GM21576 (cell line): ENCODE results near the gene TUBA3C.
"Not testable (repeated sequence)": the region's sequence is repeated elsewhere in the genome, so short reads cannot be mapped to it uniquely, and the experiment has no call there.

Experiments
- ATAC-seq: cut with Tn5 transposase; IDR thresholded peaks from one replicate; pipeline ENCODE4 v1.9.1; 2021; ENCODE audit warnings: mild to moderate bottlenecking, moderate library complexity; ENCODE audit not compliant: unreplicated experiment

The TUBA3C gene

DNA sequence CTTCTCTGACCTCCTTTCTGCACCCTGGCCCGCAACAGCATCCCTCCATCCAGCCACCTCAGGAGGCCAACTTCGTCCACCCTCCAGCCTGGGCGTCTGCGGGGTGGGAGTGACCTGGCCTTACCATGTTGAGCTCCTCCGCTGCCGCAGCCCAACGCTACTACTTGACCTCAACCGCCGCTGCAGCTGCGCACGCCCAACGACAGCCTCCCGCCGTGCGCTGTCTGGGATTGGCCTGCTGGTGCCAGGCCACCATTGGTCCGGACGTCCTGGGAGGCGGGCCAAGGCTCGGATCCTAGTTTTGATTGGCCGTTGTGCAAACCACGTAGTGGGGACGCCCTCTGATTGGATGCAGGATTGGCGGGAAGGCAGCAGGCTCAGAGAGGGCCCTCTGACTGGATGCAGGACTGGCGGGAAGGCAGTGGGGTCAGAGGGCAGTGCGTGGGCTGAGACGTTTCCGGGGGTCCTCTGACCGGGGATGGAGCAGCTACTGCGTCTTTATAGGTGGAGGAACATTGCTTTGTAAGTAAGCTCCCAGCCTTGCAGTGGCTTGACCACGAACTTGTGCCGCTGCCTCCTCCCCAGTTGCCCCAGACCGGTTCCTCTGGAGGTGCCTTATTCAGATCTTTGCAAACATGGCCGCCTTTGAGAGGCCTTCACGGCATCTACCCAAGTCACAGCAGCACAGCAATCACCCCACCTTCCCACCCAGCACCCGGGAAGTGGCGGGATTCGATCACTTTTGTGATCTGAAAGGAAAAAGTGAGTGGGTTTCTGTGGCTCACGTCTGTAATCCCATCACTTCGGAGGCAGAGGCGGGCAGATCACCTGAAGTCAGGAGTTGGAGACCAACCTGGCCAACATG is at the start of gene TUBA3C:
Gene TUBA3C (minus strand): TSS at position 204 of the 865 bp plus-strand sequence. CDS start 77 bp downstream, at position 127.
- ATAC-seq, result no peak

DNA sequence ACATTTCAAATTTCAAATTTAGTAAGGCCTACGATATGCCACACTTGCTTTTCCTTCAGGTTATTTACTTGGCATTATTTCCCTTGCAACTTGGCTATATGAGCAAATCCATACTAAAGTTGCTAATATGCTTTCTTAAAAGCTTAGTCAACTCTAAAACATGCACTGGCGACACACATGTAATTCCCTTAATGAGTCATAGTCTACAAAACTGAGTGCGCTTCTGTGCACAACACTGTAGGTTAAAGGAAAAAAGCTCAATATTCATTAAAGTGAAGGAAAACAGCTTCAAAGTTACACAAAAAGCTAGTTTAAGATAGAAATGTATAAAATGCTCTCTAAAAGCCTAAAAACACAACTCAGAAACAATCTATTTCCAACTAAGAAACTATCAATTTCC is 25.8 kb upstream of the TUBA3C start:
- not testable (repeated sequence) for ATAC-seq

DNA sequence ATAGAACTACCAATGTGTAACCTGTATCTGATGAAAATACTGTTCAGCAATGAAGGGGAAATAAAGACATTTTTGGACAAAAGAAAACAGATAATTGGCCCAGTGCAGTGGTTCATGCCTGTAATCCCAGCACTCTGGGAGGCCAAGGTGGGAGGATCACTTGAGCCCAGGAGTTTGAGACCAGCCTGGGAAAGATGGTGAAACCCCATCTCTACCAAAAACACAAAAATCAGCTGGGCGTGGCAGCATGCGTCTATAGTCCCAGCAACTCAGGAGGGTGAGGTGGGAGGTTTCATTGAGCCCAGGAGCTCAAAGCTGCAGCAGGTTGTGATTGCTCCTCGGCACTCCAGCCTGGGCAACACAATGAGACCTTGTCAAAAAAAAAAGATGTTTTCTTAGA is 11.0 kb upstream of the TUBA3C start:
- not testable (repeated sequence) for ATAC-seq

DNA sequence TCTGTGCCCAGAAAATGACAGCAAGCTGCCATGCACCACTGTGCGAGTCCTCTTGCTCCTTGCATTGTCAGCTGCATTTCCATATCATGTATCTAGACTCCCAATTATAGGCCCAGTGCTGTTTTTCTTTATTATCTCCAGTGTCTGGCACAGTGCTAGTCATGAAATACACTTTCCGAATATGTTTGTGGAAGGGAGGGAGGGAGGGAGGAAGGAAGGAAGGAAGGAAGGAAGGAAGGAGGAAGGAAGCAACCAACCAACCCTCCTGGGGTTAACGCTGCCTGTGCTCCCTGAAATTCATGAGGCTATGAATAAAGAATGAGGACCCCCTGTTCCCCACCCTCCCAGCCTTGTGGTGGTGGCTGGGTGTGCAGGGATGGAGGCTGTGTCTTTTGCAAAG is 8.3 kb upstream of the TUBA3C start:
- not testable (repeated sequence) for ATAC-seq

DNA sequence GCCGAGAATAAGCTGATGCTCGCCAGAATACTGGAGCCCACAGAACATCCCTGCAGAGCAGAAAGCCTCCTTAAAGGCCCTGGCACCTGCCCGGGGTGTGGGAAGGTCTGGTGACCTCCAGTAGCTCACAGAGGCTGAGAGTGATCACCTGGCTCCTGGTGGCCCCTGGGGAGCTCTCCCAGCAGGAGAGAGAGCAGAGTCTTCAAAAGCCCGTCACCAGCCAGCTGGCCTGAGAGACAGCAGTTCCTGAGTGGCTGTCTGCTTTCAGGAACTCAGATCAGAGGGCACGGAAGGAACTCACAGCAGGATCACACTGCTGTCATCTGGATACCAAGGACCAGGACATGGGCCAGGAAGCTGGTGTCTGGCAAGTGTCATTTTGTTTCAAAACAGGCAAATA is 7.7 kb upstream of the TUBA3C start:
- ATAC-seq, result not testable (repeated sequence)

DNA sequence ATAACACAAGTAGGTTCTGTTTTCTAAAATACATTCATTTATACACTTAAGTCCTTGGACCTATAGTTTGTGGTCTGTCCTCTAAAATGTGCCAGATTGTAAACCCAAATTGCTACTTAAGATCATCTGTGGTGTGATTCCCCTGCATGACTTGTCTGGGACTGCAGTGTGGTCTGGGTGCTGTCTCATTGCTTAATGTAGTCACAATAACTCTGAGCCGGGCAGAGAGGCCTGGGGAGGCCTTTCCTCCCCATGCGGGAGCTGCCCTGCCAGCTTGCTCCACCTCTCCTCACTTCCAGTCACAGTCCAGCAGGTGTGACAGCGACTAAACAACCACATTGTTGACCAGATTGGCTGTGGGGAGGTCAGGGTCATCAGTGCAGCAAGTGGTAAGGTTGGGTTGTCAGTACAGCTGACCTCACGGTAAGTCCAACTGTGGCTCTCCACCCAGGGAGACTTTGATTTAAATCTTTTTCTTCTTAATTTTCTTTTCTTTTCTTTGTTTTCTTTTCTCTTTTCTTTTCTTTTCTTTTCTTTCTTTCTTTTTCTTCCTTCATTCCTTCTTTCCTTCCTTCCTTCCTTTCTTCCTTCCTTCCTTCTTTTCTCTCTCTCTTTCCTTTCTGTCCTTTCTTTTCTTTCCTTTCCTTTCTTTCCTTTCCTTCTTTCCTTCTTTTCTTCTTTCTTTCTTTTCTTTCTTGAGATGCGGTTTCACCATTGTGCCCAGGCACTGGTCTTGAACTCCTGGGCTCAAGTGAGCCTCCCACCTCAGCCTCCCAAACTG is 4.4 kb upstream of the TUBA3C start:
- ATAC-seq, result no peak

DNA sequence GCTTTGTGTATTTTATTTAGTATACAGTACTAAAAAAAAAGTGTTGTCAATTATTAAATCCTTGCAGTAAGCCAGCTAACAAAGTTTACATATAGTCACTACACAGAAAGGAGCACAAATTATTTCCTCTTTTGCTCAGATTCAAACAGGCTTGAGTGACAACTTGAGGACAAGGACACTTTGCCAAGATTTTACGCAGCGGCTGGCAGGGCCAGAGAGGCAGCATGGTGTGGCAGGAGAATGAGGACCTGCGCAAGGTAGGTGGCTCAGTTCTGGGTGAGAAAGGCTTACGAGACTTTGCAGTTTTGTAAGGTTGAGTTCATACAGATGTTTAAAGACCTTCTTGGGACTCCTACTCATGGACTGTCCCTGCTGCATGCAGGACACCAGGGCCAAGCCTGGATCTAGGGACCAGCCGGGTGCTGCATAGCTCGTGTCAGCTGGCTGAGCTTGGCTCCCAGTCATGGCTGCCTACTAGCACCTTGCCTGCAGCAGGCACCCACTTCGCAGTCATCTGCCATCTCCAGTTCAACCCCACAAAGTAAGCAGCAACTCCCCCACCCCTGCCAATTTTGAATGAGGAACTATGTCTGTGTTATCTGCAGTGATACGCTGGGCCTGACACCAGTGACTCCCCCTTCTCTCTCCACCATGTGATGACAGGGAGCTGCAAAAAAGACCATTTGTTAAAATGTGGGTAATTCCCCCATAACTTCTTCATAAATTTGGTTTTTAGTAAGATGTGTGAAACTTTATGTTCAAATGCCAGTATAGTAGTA is 3.7 kb upstream of the TUBA3C start:
- ATAC-seq, result no peak

DNA sequence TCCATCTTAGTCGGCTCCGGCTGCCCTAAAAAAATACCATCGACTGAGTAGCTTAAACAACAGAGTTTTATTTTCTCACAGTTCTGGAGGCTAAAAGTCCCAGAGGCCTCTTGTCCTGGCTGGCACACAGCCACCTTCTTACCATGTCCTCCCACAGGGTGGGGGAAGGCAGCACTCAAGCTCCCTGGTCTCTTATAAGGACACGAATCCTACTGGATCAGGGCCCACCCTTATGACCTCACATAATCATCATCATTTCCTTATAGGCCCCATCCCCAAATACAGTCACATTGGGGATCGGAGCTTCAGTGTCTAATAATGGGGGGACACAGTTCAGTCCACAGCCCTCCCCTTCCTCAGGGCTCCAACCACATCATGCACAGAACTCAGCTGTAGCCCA is 2.6 kb upstream of the TUBA3C start:
- ATAC-seq, result no peak

DNA sequence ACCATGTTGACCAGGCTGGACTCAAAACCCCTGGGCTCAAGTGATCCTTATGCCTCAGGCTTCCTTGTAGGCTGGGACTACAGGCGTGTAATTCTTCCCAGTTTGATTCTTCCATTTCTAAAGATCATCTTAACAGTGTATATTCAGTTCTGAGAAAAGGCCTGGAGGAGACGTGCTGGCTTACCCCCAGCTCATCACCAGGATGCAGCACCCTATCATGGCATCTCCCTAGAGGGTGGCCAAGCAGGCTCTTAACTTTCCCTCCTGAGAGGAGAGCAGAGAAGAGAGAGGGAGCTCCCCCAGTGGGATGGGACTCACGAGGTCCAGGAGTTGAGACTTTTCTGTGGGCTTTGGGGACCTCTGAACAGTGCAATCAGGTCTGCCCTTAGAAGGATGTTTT is 2.1 kb upstream of the TUBA3C start:
- no peak for ATAC-seq

DNA sequence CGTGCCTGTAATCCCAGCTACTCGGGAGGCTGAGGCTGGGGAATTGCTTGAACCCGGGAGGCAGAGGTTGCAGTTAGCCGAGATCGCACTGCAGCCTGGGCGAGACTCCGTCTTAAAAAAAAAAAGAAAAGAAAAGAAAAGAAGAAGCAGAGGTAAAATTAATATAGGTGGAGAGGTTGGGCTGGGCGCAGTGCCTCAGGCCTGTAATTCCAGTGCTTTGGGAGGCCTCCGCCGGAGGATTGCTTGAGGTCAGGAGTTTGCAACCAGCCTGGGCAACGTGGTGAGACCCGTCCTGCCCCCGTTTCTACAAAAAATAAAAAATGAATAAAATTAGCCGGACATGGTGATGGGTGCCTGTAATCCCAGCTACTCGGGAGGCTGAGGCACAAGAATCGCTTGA is 912 bp upstream of the TUBA3C start:
- ATAC-seq, result no peak

DNA sequence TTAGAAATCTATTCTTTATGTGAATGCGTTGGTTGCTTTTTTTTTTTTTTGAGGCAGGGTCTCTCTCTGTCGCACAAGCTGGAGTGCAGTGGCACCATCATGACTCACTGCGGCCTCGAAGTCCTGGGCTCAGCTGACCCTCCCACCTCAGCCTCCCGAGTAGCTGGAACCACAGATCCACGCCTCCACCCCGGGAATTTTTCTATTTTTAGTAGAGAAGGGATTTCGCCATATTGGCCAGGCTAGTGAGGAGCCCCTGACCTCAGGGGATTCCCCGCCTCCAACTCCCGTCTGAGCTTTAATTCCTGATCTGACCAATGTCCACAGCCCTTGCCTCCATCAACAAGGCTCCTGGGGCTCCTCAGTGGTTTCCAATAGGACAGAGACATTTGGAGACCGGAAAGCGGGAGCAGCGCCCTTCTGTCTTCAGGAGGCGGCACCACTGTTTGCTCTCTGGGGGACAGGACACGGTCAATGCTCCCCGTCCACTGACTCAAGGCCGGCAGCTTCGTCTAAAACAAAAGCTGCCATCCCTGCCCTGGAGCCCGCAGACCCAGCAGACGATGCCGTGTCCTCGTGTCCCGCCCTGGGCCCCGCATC is 503 bp downstream of the TUBA3C start:
- no peak for ATAC-seq

DNA sequence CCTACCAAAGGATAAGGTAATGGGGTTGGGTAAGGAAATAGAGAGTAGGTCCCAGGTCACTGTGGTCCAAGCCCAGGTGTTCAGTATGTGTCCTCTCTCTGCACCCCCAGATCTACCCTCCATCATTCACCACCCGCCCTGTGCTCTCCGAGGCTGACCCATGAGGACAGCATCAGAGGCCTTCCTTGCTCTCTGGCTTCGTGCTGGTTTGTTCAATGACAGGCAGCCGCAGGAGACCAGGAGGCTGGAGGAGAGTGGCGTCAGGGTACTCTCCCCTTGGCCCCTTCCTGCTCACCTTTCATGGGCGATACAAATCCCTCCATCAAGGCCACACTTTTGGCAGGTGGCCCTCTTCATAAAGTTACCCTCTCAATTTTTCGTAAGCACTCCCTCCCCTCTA is 1.7 kb downstream of the TUBA3C start:
- no peak for ATAC-seq

DNA sequence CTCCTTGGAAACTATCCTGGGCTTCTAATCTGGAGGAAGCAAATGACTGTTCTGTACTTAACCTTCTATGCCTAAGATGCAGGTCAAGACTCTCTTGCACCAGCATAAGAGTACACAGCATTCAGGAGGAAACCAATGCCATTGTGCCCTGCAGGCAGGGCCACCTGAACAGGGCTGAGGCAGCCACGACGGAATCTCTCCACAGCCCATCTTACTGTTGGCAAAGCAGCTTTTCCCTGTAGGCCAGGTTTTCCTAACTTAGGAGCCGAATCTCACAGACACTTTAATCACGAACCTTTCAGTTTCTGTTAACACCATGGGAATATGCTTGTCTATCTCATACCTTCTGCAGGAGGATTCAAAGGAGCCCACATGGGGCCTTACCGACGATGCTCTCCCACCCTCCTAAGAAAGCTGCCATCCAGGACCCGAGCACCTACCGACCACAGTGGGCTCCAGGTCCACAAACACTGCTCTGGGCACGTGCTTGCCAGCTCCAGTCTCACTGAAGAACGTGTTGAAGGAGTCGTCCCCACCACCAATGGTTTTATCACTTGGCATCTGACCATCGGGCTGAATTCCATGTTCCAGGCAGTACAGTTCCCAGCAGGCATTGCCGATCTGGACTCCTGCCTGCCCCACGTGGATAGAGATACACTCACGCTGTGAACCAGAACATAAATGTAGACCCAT is 2.6 kb downstream of the TUBA3C start:
- no peak for ATAC-seq

DNA sequence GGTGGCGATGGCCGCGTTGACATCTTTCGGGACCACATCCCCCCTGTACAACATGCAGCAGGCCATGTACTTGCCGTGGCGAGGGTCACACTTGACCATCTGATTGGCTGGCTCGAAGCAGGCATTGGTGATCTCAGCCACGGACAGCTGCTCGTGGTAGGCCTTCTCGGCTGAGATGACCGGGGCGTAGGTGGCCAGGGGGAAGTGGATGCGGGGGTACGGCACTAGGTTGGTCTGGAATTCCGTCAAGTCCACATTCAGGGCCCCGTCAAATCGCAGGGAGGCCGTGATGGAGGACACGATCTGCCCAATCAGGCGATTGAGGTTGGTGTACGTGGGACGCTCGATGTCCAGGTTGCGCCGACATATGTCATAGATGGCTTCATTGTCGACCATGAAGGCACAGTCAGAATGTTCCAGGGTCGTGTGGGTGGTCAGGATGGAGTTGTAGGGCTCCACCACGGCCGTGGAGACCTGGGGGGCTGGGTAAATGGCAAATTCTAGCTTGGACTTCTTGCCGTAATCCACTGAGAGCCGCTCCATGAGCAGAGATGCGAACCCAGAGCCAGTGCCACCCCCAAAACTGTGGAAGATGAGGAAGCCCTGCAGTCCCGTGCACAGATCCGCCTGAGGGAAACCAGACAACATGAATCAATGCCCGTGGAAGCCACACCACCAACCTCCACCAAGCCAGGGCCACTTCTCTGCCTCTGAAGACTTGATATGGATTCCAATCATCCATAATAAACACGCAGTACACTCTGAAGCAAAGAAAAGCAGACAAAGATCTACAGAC is 4.4 kb downstream of the TUBA3C start:
- not testable (repeated sequence) for ATAC-seq

DNA sequence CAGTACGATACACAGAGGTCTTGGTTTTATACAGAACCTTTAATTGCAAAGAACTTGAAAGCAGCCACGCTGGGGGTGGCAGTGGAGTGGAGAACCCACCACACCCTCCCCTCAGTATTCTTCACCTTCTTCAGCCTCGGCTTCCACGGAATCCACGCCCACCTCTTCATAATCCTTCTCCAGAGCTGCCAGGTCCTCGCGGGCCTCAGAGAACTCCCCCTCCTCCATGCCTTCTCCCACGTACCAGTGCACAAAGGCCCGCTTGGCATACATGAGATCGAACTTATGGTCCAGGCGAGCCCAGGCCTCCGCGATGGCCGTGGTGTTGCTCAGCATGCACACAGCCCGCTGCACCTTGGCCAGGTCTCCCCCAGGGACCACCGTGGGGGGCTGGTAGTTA is 7.9 kb downstream of the TUBA3C start:
- no peak for ATAC-seq

DNA sequence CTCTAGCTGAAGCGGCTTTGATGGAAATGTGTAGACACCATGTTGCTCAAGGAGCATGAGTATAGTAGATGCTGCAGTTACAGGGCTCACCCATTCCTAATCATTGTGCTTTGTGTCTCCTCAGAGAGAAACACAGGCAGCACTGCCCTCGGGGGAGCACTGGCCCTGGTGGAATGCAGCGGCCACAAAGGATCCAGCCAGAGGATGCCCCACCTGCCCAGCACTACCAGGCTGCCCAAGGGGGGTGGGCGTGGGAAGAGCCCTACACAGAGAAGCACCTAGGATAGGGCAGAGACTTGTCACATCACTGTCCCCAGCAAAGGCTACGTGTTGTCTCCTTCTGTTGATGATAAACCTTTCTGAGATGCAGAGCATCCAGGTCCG is 9.0 kb downstream of the TUBA3C start:
- ATAC-seq, result no peak

DNA sequence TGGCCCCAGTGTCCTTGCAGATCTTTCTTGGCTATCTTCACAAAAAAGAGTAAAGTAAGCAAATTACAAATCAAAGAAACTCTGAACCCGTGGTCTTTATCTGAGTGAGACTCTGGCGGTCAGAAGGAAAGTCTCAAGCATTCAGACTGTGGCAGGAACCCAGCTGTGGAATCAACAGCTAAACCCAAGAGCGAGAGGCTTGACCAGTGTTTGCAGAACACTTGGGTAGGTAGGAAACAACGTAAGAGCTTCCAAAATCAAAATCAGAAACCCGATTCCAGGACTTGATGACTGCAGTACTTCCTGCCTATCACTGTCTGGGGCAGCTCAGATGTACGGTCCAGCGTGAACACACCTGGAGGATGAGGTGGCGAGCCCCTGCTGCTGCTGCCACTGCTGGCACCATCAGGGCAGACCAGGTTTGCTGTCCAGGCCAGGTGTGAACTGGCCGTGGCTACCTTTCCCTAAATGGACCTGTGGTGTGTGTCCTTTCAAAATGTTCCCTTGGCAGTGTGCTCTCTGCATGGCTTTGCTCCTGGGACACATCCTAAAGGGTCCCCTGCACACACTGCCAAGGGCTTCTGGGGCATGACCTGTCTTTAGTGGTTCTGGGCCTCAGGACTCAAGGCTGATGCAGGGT is 9.5 kb downstream of the TUBA3C start:
- ATAC-seq, result no peak

DNA sequence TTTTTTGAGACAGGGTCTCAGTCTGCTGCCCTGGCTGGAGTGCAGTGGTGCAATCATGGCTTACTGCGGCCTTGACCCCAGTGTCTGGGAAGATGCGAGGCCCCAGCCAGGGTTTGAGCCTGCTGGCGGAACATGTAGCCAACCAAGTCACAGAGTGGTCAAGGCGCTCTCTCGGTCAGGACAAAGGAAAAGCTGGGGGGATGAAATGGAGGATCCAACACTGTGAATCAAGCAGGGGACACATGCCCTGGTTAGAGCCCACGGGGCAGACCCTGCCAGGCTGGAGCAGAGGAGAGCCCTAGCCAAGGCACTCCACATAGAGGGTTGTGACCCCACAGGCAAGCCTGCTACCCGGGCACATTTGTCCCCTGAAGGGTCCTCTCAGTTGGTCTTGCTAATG is 10.1 kb downstream of the TUBA3C start:
- ATAC-seq, result no peak

DNA sequence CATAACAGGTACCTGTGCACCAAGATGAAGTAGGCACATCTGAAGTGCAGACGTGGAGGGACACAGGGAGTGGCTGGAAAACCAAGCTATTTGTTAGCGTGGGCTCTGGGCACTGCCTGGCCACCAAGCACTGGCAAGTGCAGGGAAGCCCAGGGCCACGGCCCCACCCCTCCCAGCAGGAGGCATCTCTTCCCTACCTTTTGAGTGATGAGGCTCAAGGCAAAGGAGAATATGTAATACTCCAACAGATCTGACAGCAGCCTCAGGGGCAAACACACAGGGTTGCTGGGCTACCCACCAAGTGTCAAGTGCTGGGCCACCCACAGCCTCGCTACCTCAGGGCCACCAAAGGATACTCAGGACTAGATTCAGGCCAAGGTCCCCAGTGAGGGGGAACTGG is 11.6 kb downstream of the TUBA3C start:
- no peak for ATAC-seq
